GM23338 (cell line): ENCODE data around the gene CTRL.

ENCODE experiments used
- CTCF ChIP-seq, 2 experiments: fragments of 200-600 bp in 1 of 2; sonication (generic) in 1 of 2; conservative IDR thresholded peaks; 2 replicates each; pipeline versions ENCODE4 v1.5.1 to v1.6.1; 2016 to 2017; ENCODE audit warnings: antibody characterized with exemption in 2 of 2, low read depth in 2 of 2, mild to moderate bottlenecking in 2 of 2, moderate library complexity in 1 of 2
- EZH2phosphoT487 ChIP-seq: fragments of 200-600 bp; sonication (generic); IDR thresholded peaks from one replicate; pipeline ENCODE4 v1.8.1; 2018; ENCODE audit warnings: antibody characterized with exemption; ENCODE audit not compliant: unreplicated experiment
- JUNB ChIP-seq: IDR thresholded peaks from one replicate; pipeline ENCODE4 v1.6.1; 2016; ENCODE audit warnings: antibody characterized with exemption; ENCODE audit not compliant: unreplicated experiment
- POLR2AphosphoS5 ChIP-seq: IDR thresholded peaks from 2 replicates; pipeline ENCODE4 v1.6.1; 2016; ENCODE audit warnings: antibody characterized with exemption, low read depth
- ZNF114 ChIP-seq: fragments of 250-450 bp; sonication (Bioruptor Pico); IDR thresholded peaks from 2 replicates; pipeline ENCODE4 v1.5.0; 2020; ENCODE audit warnings: mild to moderate bottlenecking, moderate library complexity
- TF ChIP-seq, protein P1 (sequence below): IDR thresholded peaks from one replicate; pipeline ENCODE4 v1.6.1; 2018; ENCODE audit warnings: antibody characterized with exemption; ENCODE audit not compliant: unreplicated experiment

DNA sequence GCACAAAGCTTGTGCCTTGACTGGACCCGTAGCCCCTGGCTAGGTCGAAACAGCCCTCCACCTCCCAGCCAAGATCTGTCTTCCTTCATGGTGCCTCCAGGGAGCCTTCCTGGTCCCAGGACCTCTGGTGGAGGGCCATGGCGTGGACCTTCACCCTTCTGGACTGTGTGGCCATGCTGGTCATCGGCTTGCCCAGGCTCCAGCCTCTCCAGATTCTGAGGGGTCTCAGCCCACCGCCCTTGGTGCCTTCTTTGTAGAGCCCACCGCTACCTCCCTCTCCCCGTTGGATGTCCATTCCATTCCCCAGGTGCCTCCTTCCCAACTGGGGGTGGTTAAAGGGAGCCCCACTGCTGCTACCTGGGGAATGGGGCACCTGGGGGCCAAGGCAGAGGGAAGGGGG is 3.5 kb downstream of the CTRL start:
- TF ChIP-seq CTCF (conservative IDR thresholded peaks at IDR 0.05; ENCODE audit: low read depth in 2 of 2) = no peak
- TF ChIP-seq EZH2phosphoT487 = no peak
- TF ChIP-seq ZNF114 (CRISPR knock-in tag) = no peak
- TF ChIP-seq POLR2AphosphoS5 = no peak
- TF ChIP-seq, protein P1, sequence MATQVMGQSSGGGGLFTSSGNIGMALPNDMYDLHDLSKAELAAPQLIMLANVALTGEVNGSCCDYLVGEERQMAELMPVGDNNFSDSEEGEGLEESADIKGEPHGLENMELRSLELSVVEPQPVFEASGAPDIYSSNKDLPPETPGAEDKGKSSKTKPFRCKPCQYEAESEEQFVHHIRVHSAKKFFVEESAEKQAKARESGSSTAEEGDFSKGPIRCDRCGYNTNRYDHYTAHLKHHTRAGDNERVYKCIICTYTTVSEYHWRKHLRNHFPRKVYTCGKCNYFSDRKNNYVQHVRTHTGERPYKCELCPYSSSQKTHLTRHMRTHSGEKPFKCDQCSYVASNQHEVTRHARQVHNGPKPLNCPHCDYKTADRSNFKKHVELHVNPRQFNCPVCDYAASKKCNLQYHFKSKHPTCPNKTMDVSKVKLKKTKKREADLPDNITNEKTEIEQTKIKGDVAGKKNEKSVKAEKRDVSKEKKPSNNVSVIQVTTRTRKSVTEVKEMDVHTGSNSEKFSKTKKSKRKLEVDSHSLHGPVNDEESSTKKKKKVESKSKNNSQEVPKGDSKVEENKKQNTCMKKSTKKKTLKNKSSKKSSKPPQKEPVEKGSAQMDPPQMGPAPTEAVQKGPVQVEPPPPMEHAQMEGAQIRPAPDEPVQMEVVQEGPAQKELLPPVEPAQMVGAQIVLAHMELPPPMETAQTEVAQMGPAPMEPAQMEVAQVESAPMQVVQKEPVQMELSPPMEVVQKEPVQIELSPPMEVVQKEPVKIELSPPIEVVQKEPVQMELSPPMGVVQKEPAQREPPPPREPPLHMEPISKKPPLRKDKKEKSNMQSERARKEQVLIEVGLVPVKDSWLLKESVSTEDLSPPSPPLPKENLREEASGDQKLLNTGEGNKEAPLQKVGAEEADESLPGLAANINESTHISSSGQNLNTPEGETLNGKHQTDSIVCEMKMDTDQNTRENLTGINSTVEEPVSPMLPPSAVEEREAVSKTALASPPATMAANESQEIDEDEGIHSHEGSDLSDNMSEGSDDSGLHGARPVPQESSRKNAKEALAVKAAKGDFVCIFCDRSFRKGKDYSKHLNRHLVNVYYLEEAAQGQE = no peak
- TF ChIP-seq JUNB = no peak
